H9 (cell line): Measurements from ENCODE around the gene ATP8A2. TPM values are rescaled to one million over a fixed set of nuclear protein-coding genes. Genes with fewer than 3 reads are reported as not detected.

Source experiments
- DNase-seq: peaks from one replicate; pipeline ENCODE4 v3.0.0-alpha.2; 2017
- H2AFZ ChIP-seq: one replicate; pipeline ENCODE4 v1.6.1; 2013; ENCODE audit warnings: mild to moderate bottlenecking, low read length, control low read depth, moderate library complexity
- H2AK5ac ChIP-seq: 2 replicates; pipeline ENCODE4 v1.6.1; 2013; ENCODE audit warnings: low read length, control low read depth, mixed read lengths; ENCODE audit not compliant: insufficient read length
- H2BK120ac ChIP-seq: one replicate; pipeline ENCODE4 v1.6.1; 2013; ENCODE audit warnings: low read depth, mild to moderate bottlenecking, low read length, control low read depth, inconsistent platforms; ENCODE audit not compliant: poor library complexity, severe bottlenecking
- H2BK12ac ChIP-seq: 2 replicates; pipeline ENCODE4 v1.6.1; 2013; ENCODE audit warnings: low read length, control low read depth, mixed read lengths, low read depth; ENCODE audit not compliant: insufficient read length
- H2BK15ac ChIP-seq: 2 replicates; pipeline ENCODE4 v1.6.1; 2013; ENCODE audit warnings: low read depth, low read length, control low read depth
- H2BK20ac ChIP-seq: one replicate; pipeline ENCODE4 v1.6.1; 2013; ENCODE audit warnings: low read depth, mild to moderate bottlenecking, low read length, control low read depth, inconsistent platforms; ENCODE audit not compliant: poor library complexity, severe bottlenecking
- H2BK5ac ChIP-seq: 2 replicates; pipeline ENCODE4 v1.6.1; 2013; ENCODE audit warnings: low read length, control low read depth, mixed read lengths; ENCODE audit not compliant: insufficient read length
- H3K14ac ChIP-seq: 2 replicates; pipeline ENCODE4 v1.6.1; 2013; ENCODE audit warnings: low read length, control low read depth; ENCODE audit not compliant: insufficient read depth
- H3K18ac ChIP-seq: 2 replicates; pipeline ENCODE4 v1.6.1; 2013; ENCODE audit warnings: low read depth, mild to moderate bottlenecking, mixed read lengths, low read length, control low read depth; ENCODE audit not compliant: insufficient read length
- H3K23ac ChIP-seq: 2 replicates; pipeline ENCODE4 v1.6.1; 2013; ENCODE audit warnings: low read length, control low read depth, mixed read lengths, low read depth; ENCODE audit not compliant: insufficient read length
- H3K23me2 ChIP-seq: 2 replicates; pipeline ENCODE4 v1.6.1; 2013; ENCODE audit warnings: low read depth, mild to moderate bottlenecking, mixed read lengths, low read length, control low read depth; ENCODE audit not compliant: insufficient read length, poor library complexity, severe bottlenecking
- H3K27ac ChIP-seq: 2 replicates; pipeline ENCODE4 v1.5.1; 2013; ENCODE audit warnings: low read length, control low read depth, mixed read lengths, low read depth; ENCODE audit not compliant: insufficient read length
- H3K27me3 ChIP-seq: 2 replicates; pipeline ENCODE4 v1.6.1; 2013; ENCODE audit warnings: low read length, control low read depth, inconsistent platforms; ENCODE audit not compliant: insufficient read depth
- H3K4ac ChIP-seq: 2 replicates; pipeline ENCODE4 v1.6.1; 2013; ENCODE audit warnings: low read depth, mild to moderate bottlenecking, control low read depth, inconsistent platforms, low read length, moderate library complexity
- H3K4me1 ChIP-seq: 2 replicates; pipeline ENCODE4 v1.6.1; 2013; ENCODE audit warnings: low read length, control low read depth, inconsistent platforms; ENCODE audit not compliant: insufficient read depth
- H3K4me2 ChIP-seq: 2 replicates; pipeline ENCODE4 v1.6.1; 2013; ENCODE audit warnings: low read length, control low read depth, mixed read lengths; ENCODE audit not compliant: insufficient read length, insufficient read depth
- H3K56ac ChIP-seq: 2 replicates; pipeline ENCODE4 v1.6.1; 2013; ENCODE audit warnings: low read depth, mild to moderate bottlenecking, mixed read lengths, low read length, control low read depth; ENCODE audit not compliant: insufficient read length
- H3K79me1 ChIP-seq: 2 replicates; pipeline ENCODE4 v1.6.1; 2013; ENCODE audit warnings: low read depth, mild to moderate bottlenecking, moderate library complexity, low read length, control low read depth, inconsistent platforms; ENCODE audit not compliant: insufficient read depth, poor library complexity, severe bottlenecking
- H3K79me2 ChIP-seq: 2 replicates; pipeline ENCODE4 v1.6.1; 2013; ENCODE audit warnings: low read length, control low read depth, inconsistent platforms; ENCODE audit not compliant: insufficient read depth
- H3K9ac ChIP-seq: 2 replicates; pipeline ENCODE4 v1.6.1; 2013; ENCODE audit warnings: low read length, control low read depth, mixed read lengths; ENCODE audit not compliant: insufficient read length; ENCODE audit errors: extremely low read depth
- H3K9me3 ChIP-seq: one replicate; pipeline ENCODE4 v1.6.1; 2013; ENCODE audit warnings: low read depth, low read length, inconsistent platforms; ENCODE audit not compliant: control insufficient read depth
- H3T11ph ChIP-seq: one replicate; pipeline ENCODE4 v1.6.1; 2013; ENCODE audit warnings: mild to moderate bottlenecking, low read length, control low read depth, inconsistent platforms
- H4K20me1 ChIP-seq: one replicate; pipeline ENCODE4 v1.6.1; 2013; ENCODE audit not compliant: control insufficient read depth, insufficient read length, insufficient read depth
- H4K5ac ChIP-seq: 2 replicates; pipeline ENCODE4 v1.6.1; 2013; ENCODE audit warnings: low read depth, mild to moderate bottlenecking, mixed read lengths, low read length, control low read depth; ENCODE audit not compliant: insufficient read length
- H4K8ac ChIP-seq: replicated peaks from 2 replicates; pipeline ENCODE4 v1.6.1; 2013; ENCODE audit warnings: low read length, control low read depth, mixed read lengths, low read depth; ENCODE audit not compliant: insufficient read length
- H4K91ac ChIP-seq: 2 replicates; pipeline ENCODE4 v1.6.1; 2013; ENCODE audit warnings: low read depth, mild to moderate bottlenecking, moderate library complexity, mixed read lengths, low read length, control low read depth; ENCODE audit not compliant: insufficient read length
- H3K27ac Mint-ChIP-seq, 3 experiments: 2 replicates in 2 of 3; 3 replicates in 1 of 3; pipeline ENCODE4 v1.8.0; 2020 to 2021; ENCODE audit warnings: mixed read lengths in 3 of 3, mild to moderate bottlenecking in 1 of 3, moderate library complexity in 1 of 3
- H3K27me3 Mint-ChIP-seq: 2 replicates; pipeline ENCODE4 v1.8.0; 2021; ENCODE audit warnings: low read depth, mild to moderate bottlenecking, moderate library complexity, mixed read lengths
- H3K36me3 Mint-ChIP-seq, 3 experiments: 2 replicates in 2 of 3; 3 replicates in 1 of 3; pipeline ENCODE4 v1.8.0; 2020 to 2021; ENCODE audit warnings: low read depth in 3 of 3, mixed read lengths in 3 of 3; ENCODE audit not compliant: insufficient read depth in 1 of 3
- H3K4me1 Mint-ChIP-seq, 2 experiments: 2 replicates each; pipeline ENCODE4 v1.8.0; 2020; ENCODE audit warnings: mixed read lengths in 2 of 2
- H3K4me3 Mint-ChIP-seq, 2 experiments: 2 replicates in 1 of 2; 3 replicates in 1 of 2; pipeline ENCODE4 v1.8.0; 2020 to 2021; ENCODE audit warnings: mild to moderate bottlenecking in 2 of 2, mixed read lengths in 2 of 2, moderate library complexity in 1 of 2
- H3K9me3 Mint-ChIP-seq, 2 experiments: 2 replicates in 1 of 2; 3 replicates in 1 of 2; pipeline ENCODE4 v1.8.0; 2020; ENCODE audit warnings: mild to moderate bottlenecking in 2 of 2, mixed read lengths in 2 of 2, moderate library complexity in 1 of 2
- CTCF ChIP-seq: fragments of 200-600 bp; sonication (generic); conservative IDR thresholded peaks from 3 replicates; pipeline ENCODE4 v1.8.0; 2021; ENCODE audit warnings: antibody characterized with exemption, mild to moderate bottlenecking
- WGBS: extraction: QIAGEN DNeasy Blood & Tissue Kit; methylation state at CpG from one replicate; pipeline ENCODE4 v1.1.7; 2013; ENCODE audit warnings: missing lambda C conversion rate, low lambda C conversion rate, mixed read lengths; ENCODE audit not compliant: insufficient read length; ENCODE audit errors: extremely low coverage; 5-methylcytosine and 5-hydroxymethylcytosine counted together
- total RNA-seq: library from RNA; stranded (reverse); gene quantifications from 2 replicates; pipeline ENCODE4 v1.2.1, GENCODE V29; 2021

ATP8A2 gene
- total RNA-seq, 1 experiment from 2014 or later, result 18.2 TPM

DNA sequence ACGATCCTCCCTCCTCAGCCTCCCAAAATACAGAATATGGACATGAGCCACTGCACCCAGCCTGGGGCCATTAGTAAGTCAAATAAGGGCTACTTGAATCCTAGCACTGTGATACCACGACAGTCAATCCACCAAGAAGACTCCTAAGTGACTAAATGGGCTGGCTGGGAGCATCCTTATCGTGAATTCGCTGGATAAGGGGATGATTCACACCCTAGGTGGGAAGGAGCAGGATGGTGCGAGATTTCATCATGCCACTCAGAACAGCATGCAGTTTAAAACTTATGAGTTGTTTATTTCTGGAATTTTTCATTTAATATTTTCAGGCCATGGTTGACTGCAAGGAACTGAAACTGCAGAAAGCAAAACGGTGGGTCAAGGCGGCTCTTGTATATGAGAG lies 30.2 kb downstream of the ATP8A2 start:
- no peak overlapping the region for H3K27ac ChIP-seq
- H2AFZ ChIP-seq, result no peak overlapping the region
- no peak overlapping the region for H3K14ac ChIP-seq
- H3K18ac ChIP-seq, result no peak overlapping the region
- H3T11ph ChIP-seq, result no peak overlapping the region
- H2AK5ac ChIP-seq, result no peak overlapping the region
- Mint-ChIP-seq H3K4me3 (no peak overlapping the region; a peak in 1 of 5 replicates), H3K36me3 (peaks cover 0 to 1% (median 0%) of the 10 kb centered on the region in 3 experiments; a peak in 2 of 7 replicates), H3K9me3 (peaks cover 1 to 2% of the 10 kb centered on the region in 2 experiments; a peak in 4 of 5 replicates), H3K27me3 (peaks cover 3% of the 10 kb centered on the region), H3K4me1 (peaks cover 30 to 41% of the 10 kb centered on the region in 2 experiments), H3K27ac (no peak overlapping the region)
- no peak overlapping the region for H3K23ac ChIP-seq
- no peak overlapping the region for H3K4me2 ChIP-seq
- no peak overlapping the region for H3K56ac ChIP-seq
- H3K79me1 ChIP-seq, result no peaks in the 10 kb centered on the region
- H4K20me1 ChIP-seq, result no peaks in the 10 kb centered on the region
- no peak overlapping the region for H2BK12ac ChIP-seq
- no peak overlapping the region for H3K4ac ChIP-seq
- H2BK15ac ChIP-seq, result no peak overlapping the region
- no peak for TF ChIP-seq CTCF
- H3K27me3 ChIP-seq, result no peaks in the 10 kb centered on the region
- H3K23me2 ChIP-seq, result no peaks in the 10 kb centered on the region
- no peak overlapping the region for H4K5ac ChIP-seq
- no peak overlapping the region for H2BK5ac ChIP-seq
- H3K79me2 ChIP-seq, result no peaks in the 10 kb centered on the region; the same call in 1 of the 2 replicates
- H2BK120ac ChIP-seq, result no peak overlapping the region
- no peaks in the 10 kb centered on the region for H3K9me3 ChIP-seq
- H4K91ac ChIP-seq, result no peak overlapping the region
- no peak overlapping the region for H4K8ac ChIP-seq
- WGBS, result no CpG with 5 or more reads among the region's 7 CpGs
- no peak overlapping the region for H3K9ac ChIP-seq
- peaks cover 2% of the 10 kb centered on the region; the same call in 1 of the 2 replicates for H3K4me1 ChIP-seq
- no peak overlapping the region for H2BK20ac ChIP-seq
- no peak for DNase-seq
